KBM-7 (cell line): ENCODE results near the gene NHSL2.

Experiments used
- DNase-seq: peaks from one replicate; pipeline ENCODE4 v3.0.0-alpha.2; 2015
- in situ Hi-C: fragments of 300-500 bp; cut with MboI; formaldehyde crosslinking; loops from 2 replicates; pipeline ENCODE4 v1.14.3; 2020; ENCODE audit warnings: low sequenced_read_pairs, low pct_unique_long_range_greater_than_20kb, mixed read lengths

The NHSL2 gene

DNA sequence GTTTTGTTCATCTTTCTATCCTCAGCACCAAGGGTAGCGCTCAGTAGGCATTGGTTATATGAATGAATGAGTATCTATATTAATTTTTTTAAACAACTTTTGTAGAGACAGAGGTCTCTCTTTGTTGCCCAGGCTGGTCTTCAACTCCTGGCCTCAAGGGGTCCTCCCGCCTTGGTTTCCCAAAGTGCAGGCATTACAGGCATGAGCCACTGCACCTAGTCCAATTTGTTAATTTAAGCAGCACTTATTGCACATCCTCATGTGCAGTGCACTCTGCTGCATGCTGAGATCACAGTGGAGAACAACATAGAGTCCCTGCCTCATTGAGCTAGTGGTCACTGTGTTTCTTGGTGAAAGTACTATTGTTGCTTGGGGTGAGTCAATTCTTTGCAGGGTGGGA is 94.4 kb downstream of the NHSL2 start:
- no peak for DNase-seq
- in situ Hi-C loops: no loop called here

- in situ Hi-C loops: no loop called here
- DNase-seq: no peak
Observed at GRCh38 chrX:72006461-72006860, 95.8 kb downstream of the NHSL2 start.

GRCh38 chrX:72009731-72010130 is 99.1 kb downstream of the NHSL2 start:
- in situ Hi-C loops: no loop called here
- no peak for DNase-seq

- in situ Hi-C loops: no loop called here
- DNase-seq: no peak
Observed at GRCh38 chrX:72011734-72012133, 101.1 kb downstream of the NHSL2 start.

DNA sequence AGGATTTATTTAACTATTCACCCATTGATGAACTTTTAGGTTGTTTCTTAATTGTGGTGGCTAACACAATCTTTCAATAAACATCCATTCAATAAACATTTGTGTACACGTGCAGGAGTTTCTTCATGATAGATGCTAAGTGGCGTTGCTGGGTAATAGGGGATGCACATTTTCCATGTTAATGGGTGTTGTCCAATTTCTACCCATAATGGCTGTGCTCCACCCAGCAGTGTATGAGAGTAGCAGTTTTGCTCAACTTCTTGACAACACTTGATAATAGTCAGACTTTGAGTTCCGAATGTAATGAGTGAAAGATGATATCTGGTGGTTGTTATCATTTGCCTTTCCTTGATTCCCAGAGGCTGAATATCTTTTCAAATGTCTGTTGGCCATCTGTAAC is 104.7 kb downstream of the NHSL2 start:
- DNase-seq: no peak
- in situ Hi-C loops: no loop called here

DNA sequence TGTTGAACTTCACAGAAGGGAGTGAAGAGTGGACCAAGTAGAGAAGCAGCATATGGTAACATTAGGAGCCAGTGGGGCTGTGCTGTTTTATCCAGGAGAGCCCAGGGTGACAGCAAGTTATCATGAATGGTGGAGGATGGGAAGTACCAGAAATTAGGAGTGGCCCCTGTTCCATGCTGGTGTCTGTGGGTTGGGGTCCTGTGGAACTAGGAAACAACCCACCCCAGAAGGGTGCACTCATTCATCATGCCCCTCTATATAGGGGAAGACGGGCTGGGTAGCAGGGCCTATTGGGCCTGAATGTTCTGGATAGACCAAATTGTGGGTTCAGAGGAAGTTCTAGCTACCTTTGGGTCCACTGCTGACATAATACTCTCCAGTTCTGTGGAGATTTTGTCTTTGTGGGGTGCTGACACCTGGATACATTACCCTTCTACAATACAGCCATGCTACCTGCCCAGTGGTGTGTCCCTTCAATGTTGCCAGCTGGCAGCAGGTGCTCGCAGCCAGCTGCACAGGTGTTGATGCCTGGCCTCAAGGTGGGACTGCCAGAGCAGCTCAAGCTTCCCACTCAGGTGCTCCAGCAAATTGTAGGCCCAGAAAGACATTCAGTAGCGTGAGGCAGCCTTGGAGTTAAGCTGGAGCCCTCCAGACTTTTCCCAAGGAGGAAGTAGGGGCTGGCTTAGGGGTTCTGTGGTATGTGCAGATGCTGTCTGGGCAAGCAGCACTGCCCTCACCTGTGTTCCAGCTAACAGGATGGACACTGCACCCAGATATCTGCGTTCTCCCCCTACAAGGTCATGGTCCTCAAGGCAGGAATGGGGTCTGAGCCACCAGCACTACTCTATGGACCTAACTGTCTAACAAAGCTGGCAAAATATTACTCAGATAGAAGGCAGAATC is 106.5 kb downstream of the NHSL2 start:
- in situ Hi-C loops: no loop called here
- DNase-seq: no peak

DNA sequence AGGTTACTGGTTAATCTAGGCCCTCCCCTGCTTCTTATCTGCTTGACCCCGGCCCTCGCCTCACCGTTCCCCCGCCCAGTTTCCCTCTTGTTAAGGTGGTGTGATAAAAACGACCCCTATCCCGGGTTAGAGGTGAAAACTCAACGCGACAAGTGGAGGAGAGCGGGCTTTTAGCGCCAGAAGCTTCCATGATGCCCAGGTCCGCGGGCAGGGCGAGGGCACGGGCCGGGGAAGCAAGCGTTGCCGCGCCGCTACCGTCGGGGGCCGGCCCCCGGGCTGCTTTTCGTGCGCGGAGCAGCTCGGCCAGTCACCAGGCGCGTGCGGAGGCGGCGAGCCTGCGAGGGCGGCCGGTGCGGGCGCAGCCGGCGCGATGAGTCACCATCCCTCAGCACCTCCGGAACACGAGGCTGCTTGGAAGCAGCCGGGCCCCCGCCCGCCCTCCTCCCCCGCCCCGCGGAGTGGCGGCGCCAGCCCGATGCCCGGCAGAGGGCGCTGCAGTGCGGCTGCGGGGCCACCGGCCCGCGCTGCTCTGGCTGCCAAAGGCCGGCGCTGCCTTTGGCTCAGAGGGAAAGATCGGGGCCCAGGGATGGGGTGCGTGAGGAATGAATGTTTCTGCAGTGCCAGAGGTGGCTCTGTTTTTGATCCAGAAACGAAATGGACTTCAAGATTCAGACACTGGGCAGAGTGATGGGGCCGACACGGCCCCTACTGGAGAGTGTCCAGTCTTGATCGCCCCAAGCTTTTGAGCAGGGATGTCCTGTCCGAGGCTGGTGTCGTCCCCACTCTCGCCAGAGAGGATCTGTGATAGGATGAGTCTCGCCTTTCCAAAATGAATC is 107.8 kb downstream of the NHSL2 start:
- in situ Hi-C loops: no loop called here
- peak; percentile 89 for DNase-seq

DNA sequence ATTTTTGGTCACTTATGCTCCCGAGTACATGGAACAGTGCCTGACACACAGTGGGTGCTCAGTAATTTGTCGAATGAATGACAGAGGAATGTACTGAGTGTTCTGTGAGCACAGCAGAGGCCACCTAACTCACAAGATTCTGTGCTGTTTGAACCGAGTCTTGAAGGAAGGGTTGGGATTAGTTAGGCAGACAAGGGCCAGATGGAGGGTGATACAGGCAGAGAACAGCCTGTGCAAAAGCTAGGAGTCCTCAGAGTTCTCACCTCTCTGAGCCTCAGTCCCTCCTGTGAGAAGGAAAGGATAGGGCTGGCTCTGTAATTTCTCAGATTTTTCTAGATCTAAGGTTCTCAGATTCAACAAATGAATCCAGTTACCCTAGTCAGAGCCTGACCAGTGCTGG is 108.8 kb downstream of the NHSL2 start:
- no peak for DNase-seq
- in situ Hi-C loops: no loop called here

DNA sequence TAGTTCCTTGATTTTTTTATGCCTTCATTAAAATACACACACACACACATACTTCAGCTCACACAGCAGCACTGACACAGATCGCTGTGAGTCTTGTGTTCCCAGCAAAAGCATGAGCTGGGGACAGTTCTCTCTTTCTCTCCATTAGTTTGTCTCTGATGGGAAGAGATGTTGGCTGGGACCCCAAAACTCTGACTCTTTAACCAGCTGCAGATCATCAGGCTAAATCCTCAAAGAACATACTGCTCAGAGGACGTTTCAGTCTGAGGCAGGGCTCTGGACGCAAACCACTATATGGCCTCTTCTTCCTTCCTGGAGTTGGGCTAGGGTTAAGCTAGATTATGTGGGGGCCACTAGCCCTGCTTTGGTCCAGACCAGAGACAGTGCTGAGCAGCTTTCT is 109.6 kb downstream of the NHSL2 start:
- DNase-seq: no peak
- in situ Hi-C loops: no loop called here

- DNase-seq: no peak
- in situ Hi-C loops: no loop called here
Observed at GRCh38 chrX:72020788-72021187, 110.1 kb downstream of the NHSL2 start.

- in situ Hi-C loops: no loop called here
- DNase-seq: peak; percentile 24
Observed at GRCh38 chrX:72021975-72022374, 111.3 kb downstream of the NHSL2 start.

DNA sequence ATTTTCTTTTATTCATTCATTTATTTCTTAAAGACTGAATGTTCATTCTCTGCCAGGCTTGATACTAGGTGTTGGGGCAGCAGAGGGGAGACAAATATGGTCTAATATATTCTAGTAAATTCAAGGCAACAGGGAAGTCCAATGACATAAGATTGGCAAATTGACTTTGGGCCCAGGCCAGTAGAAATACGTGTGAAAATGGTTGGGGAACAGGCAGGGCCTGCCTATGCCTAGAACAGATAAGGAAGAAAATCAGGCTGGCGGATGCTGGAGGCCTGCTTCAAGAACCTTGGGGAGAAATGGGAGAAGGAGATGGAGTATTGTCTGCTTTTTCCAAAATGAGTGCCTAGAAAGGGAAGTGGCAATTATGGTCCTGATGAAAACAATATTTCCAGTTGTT is 112.4 kb downstream of the NHSL2 start:
- no peak for DNase-seq
- in situ Hi-C loops: no loop called here

GRCh38 chrX:72025236-72025770 is 114.7 kb downstream of the NHSL2 start:
- in situ Hi-C loops: no loop called here

GRCh38 chrX:72026341-72027023 is 115.8 kb downstream of the NHSL2 start:
- DNase-seq: no peak
- in situ Hi-C loops: no loop called here

More at GRCh38 chrX:72025236-72025770, 114.7 kb downstream of the NHSL2 start:
- DNase-seq: no peak

DNA sequence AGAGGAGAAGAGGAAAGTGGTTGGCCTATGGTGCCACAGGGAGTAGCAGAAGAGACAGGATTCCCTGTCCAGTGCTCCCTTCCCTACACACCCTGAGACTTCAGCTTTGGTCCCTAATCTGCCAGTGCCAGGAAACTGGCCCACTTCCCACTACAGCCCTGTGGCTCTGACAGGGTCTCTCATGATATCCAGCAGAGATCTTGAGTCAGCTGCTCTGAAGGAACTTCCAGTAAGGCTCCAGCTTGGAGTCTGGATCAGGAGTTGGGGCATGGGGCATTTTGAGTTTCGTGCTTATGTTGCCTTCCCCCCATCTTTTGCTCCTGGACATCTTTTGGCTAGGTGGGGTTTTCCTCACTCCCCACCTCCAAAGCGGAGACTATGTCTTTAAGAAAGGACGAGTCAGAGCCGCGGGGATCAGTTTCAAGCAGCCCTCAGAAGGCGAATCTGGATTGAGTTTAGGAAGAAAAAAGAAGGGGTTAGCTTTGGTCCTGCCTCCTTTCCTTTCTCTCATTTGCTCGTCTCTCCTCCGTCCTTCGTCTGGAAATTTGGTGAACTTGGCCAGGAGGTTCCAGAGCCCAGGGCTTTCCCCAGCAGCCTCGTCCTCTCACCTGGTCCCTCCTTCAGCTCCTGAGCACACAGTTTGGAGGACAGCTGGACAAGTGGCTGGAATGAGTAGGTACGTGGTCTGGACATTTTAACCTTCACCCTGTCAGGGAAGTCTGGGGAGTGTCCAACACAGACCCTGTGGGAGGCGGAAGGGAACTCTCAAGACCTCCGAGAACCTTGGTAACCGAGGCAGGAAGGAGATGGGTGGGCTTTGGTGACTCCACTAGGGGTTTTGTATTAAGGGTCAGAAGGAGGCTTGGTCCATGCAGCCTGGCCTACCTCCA is 116.6 kb downstream of the NHSL2 start:
- DNase-seq: no peak
- in situ Hi-C loops: no loop called here

DNA sequence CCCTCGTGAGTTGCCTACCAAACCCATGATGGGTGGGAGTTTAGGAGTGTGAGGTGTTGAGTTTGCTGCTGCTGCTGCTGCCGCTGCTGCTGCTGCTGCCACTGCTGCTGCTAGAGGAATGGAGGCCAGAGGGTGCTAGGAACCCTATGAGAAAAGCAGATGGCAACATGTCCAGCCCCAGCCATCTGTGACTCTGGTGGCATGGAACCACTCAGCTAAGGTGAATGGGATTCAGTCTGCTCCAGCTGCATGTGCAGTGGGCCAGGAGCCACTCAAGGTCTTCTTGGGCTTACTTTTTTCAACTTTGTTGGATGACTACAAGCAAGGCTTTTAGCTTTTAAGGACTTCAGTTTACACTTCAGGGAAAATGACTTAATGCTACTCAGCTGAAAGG is 117.3 kb downstream of the NHSL2 start:
- DNase-seq: no peak
- in situ Hi-C loops: no loop called here

DNA sequence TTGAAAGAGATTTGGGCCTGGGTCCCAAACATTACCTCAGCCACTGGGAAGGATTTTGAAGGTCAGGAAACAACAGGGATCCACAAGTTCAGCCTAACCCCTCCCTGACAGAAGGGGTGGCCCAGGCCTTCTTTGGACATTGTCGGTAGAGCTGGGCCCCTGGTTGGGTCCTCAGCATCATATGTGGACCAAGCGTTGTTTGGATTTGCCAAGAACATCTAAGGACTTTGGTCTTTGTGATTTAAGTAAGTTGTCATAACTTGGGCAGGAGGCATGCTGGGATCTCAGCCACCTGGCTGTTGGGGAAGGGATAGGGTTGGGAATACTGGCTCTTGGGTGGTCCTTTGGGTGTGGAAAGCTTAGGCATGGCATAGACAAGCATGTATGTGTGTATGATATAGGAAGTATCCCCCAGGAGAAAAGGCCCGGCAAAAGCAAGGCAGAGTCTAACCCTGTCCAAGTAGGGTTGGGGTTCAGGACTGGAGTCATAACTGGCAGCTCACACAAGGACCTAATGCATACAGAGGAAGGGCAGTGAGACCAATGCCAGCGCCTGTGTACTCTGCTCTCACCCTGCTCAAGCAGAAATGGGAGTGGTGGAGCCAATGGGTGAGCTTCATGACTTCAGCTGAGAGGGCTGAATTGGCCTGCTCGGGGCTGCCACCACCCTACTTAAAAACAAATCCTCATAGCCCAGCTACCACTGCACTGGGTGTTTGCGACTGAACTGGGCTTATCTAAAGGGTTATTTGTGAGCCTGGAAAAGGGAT is 118.2 kb downstream of the NHSL2 start:
- no peak for DNase-seq
- in situ Hi-C loops: no loop called here
